NCI-H524 (cell line): ENCODE measurements around the gene ITGA4.

Experiments
- DNase-seq, 2 experiments: peaks; one replicate each; lab custom pipeline; 2025; lab: John Stamatoyannopoulos, UW

The ITGA4 gene

DNA sequence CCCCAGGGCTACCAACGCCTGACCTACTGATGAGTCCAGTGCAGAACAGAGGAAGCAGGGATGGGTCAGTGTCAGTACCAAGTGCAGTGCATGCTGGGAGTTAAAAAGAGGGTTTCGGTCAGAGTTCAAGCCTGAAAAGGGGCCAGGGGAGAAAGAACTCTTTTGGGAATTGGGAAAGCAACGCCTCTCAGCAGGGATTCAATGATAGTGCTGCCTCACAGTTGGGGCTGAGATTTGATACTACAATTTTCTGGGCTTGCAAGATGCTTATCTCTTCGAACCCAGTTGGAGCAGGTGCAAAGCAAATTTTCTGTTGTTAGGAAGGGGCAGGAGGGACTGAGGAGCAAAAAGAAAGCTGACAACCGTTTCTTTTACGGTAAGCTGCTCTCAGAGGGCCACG is 117.1 kb downstream of the ITGA4 start:
- peak; percentile 91 to 97 for DNase-seq

DNA sequence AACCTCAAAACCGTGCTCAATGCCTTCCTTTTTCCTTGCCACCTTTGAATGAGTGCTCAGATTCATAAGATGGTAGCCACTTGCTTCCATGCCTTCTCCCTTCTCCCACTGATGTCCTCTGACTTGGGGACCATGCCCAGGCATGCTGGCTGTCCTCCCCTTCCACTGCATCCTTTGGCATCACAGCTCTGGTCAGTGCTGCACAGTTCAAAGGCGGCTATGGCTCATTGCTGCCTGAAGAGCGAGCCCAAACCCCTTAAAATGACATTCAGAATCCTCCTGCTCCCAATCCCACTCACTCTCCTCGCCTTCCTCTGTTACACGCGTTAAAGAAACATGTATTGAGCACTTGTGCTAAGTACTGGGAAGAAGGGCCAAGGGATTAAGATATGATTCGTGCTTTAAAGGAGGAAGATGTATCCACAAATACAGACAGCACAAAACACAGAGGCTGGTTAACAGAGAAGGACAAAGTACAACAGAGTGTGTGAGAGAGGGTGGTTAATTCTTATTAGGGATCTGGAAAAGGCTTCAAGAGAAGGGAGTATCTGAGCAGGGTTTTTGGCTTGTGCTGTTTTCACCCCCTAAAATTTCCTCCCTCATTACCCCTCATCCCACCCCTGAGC is 118.0 kb downstream of the ITGA4 start:
- peak; percentile 89 to 94 for DNase-seq

DNA sequence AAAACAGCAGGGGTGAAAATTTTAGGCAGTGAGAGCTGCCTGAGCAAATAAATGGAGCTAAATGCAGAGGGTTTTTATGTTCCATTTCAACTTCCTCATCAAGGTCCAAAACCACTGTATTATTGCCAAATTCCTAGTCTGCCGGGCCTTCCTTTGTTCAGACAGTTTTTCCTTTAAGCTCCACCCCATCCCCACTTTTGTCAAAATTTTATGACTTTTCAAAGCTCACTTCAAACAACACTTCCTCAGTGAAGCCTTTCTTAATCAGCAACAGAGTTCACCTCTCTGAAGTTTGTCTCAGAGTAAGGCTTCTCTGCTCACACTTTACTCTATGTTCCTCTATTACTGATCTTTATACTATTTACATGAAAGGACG is 118.5 kb downstream of the ITGA4 start:
- peak in 1 of 2 experiments; percentile 59 for DNase-seq

DNA sequence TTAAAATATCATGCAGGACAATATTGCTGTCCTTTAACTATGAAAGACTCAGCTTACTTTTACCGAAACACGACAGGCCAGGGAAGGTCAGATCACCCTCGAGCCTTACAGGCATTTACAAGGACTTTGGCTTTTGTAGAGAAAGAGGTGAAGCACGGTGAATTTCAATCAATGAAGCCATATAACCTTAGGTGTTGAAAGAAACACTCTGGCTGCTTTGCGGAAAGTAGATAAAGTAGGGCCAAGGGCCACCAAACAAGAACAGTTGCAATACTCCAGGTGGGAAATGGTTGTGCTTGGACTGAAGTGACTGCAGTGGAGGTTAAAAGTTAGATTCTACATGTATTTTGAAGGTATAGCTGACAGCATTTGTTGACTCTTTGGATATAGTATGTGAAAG is 119.2 kb downstream of the ITGA4 start:
- DNase-seq, result peak in 1 of 2 experiments; percentile 21

DNA sequence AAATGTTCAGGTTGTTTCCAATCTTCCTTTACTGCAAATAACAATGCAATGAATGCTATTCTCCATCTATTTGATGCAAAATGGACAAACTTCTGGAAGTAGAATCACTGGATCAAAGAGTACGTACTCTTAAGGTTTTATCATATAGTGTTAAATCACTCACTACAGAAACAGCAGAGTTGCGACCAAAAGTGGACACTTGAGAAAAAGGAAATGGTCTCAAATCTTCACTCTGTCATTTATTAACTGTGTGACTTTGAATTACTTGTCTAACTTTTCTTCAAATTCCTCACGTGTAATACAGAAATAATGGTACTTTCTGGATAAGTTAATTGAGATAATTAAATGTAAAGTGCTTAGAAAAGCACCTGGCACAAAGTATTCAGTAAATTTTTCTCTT is 121.6 kb downstream of the ITGA4 start:
- DNase-seq, result no peak

DNA sequence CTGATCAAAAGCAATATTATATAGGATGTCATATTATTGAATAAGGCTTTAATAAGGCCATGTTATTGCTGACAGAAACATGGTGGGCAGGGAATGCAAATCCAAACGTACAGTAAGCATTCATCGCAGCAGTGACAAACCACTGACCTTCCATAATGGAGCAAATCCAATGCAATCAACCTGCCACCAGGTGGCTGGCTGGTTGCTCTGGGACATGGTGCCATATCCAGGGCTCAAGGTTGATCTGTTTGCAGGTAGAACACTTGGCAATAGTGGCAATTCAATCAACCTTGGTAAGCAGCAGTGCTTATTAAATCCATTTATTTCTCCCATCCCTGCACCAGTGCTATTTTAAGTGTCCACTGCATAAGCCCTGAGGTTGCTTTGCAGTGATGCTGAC is 124.3 kb downstream of the ITGA4 start:
- peak in 1 of 2 experiments; percentile 28 for DNase-seq

DNA sequence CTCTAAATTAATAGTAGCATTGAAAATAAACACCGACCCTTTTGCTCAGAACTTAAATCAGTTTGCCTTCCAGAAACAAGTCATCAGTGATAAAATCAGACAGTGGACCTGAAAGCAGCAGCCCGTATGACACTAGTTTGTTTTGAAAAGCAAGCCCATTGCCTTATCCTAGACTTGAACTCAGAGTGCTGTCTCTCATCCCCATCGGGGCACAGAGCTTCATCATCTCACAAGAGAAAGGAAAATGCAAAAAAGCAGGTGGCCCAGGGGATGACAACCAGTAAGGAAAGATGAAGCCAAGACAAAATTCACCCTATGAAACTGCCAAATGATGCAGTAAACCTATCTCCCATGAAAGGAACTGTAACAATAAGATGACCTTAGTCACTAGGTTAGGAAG is 128.5 kb downstream of the ITGA4 start:
- DNase-seq, result peak; percentile 44 to 76
